GM13976 (cell line): ENCODE measurements around the gene TMEM109.
"Not testable (repeated sequence)": the region's sequence is repeated elsewhere in the genome, so short reads cannot be mapped to it uniquely, and the experiment has no call there.

Experiments used
- DNase-seq: peaks from one replicate; pipeline ENCODE4 v3.0.0; 2012; ENCODE audit warnings: low spot score
- in situ Hi-C: fragments of 300-500 bp; cut with MboI; formaldehyde crosslinking; loops from one replicate; pipeline ENCODE4 v1.12.0; 2022; ENCODE audit warnings: low sequenced_read_pairs, mixed read lengths, inconsistent platforms; ENCODE audit not compliant: unreplicated experiment
- TF ChIP-seq, protein P1 (sequence below): IDR thresholded peaks from 2 replicates; pipeline ENCODE4 v1.5.1; 2012; ENCODE audit warnings: borderline replicate concordance, mild to moderate bottlenecking; ENCODE audit not compliant: insufficient read depth; ENCODE audit errors: extremely low read depth, missing control alignments, control extremely low read depth

The TMEM109 gene

GRCh38 chr11:60902625-60903024 lies 11.3 kb upstream of the TMEM109 start:
- TF ChIP-seq, protein P1, sequence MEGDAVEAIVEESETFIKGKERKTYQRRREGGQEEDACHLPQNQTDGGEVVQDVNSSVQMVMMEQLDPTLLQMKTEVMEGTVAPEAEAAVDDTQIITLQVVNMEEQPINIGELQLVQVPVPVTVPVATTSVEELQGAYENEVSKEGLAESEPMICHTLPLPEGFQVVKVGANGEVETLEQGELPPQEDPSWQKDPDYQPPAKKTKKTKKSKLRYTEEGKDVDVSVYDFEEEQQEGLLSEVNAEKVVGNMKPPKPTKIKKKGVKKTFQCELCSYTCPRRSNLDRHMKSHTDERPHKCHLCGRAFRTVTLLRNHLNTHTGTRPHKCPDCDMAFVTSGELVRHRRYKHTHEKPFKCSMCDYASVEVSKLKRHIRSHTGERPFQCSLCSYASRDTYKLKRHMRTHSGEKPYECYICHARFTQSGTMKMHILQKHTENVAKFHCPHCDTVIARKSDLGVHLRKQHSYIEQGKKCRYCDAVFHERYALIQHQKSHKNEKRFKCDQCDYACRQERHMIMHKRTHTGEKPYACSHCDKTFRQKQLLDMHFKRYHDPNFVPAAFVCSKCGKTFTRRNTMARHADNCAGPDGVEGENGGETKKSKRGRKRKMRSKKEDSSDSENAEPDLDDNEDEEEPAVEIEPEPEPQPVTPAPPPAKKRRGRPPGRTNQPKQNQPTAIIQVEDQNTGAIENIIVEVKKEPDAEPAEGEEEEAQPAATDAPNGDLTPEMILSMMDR, result no peak
- in situ Hi-C loops, result no loop called here
- no peak for DNase-seq

DNA sequence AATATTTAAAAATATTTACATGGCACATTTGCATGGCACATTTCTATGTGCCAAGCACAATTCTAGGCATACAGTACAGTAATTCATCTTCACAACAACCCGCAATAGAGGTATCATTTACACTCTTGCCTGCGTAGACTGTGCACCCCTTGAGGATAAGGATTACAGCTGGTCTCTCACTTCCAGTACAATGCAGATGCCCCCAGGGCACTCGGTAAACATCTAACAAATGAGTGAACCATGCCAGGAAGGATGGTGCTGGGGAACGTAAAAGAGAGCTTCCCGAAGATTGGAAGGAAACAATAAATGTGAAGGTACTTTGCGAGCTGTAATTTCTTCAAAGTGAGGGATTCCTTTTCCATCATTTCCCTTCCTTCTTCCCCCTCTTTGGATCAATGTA lies 8.9 kb upstream of the TMEM109 start:
- TF ChIP-seq, protein P1, result no peak
- DNase-seq, result no peak
- in situ Hi-C loops, result no loop called here

DNA sequence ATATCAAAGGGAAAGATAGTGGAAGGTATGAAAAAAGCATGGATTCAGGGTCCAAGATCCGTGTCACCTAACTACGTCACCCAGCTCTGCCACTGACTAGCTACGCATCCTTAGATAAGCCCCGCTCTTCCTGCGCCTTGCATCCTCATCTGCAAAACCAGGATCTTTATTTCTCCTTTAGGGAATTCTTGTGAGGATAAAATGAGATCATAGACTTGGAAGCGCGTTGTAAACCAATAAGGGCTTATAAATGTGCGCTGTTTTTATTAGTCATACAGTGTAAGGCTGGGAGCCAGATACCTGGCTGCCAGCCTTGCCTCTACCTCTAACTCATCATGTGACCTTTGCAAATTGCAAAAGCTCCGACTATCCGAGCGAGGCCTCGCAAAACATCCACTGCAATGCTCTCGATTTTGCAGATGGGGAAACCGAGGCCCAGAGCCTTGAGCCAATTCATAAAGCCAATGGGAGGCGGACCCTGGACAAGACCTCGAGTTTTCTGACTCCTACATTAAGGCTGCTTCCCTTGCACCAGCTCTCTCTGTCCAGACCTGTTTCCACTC lies 8.3 kb upstream of the TMEM109 start:
- TF ChIP-seq, protein P1, result no peak
- in situ Hi-C loops, result no loop called here
- no peak for DNase-seq

GRCh38 chr11:60906132-60906972 lies 7.6 kb upstream of the TMEM109 start, which contains the start of gene PRPF19:
Gene PRPF19 (minus strand): TSS chr11:60906585. CDS start chr11:60906382, 203 bp downstream.
- in situ Hi-C loops, result no loop called here
- peak; percentile 98 for DNase-seq
- TF ChIP-seq, protein P1, result no peak

DNA sequence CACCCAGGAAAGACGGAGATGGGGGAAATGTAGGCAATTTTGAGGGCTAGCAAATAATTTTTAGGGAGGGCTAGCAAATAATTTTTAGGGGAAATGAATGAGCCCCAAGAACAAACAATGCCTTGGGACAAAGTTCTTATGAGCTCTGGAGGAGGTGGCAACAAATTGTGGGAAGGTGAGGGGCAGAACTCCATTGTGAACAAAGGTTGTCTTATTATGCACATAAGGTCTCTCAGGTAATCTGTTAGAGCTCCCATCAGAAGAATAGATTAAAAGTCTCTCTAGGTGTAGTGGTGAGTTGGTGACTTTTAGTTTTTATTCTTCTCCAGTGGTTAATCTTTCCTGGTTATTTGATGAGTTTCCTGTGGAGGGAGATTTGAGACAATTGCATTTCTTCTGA lies 5.2 kb upstream of the TMEM109 start:
- in situ Hi-C loops, result no loop called here
- TF ChIP-seq, protein P1, result no peak
- no peak for DNase-seq

GRCh38 chr11:60909680-60910280 lies 4.2 kb upstream of the TMEM109 start:
- DNase-seq, in situ Hi-C loops: not testable (repeated sequence)

DNA sequence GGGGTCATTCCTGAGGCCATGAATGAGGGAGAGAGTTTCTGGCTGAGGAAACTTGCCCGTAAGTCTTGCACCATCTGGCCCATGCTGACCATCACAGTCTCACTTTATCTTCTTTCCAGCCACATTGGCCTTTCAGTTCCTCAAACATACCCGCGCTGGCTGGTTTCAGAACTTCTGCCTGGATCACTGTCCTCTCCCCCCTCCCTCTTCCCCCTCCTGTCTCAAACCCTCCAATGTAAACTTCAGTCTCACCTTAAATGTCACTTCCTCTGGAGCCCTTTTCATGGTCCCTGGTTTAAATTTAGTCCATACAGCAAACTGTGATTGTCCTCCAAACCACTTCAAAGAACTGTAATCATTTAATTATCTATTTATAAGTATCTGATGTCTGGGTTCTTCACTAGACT lies 3.7 kb upstream of the TMEM109 start:
- in situ Hi-C loops, result no loop called here
- TF ChIP-seq, protein P1, result no peak
- DNase-seq, result peak; percentile 71
